Endodermal cell (in vitro differentiated cells): ENCODE measurements around the gene GDI2. TPM values are rescaled to one million over a fixed set of nuclear protein-coding genes. Genes with fewer than 3 reads are reported as not detected.

Experiments used
- DNase-seq: peaks from one replicate; pipeline ENCODE4 v3.0.0-alpha.2; 2017
- H3K27ac ChIP-seq: 2 replicates; pipeline ENCODE4 v1.5.1; 2013; ENCODE audit warnings: mild to moderate bottlenecking, low read depth, low read length, moderate library complexity
- H3K27me3 ChIP-seq: 2 replicates; pipeline ENCODE4 v1.6.1; 2013; ENCODE audit warnings: mild to moderate bottlenecking, low read length, moderate library complexity; ENCODE audit not compliant: insufficient read depth, control insufficient read depth, poor library complexity, severe bottlenecking
- H3K36me3 ChIP-seq: 2 replicates; pipeline ENCODE4 v1.7.0; 2013; ENCODE audit warnings: mild to moderate bottlenecking, low read length, moderate library complexity; ENCODE audit not compliant: control insufficient read depth, insufficient read depth
- H3K4me1 ChIP-seq: one replicate; pipeline ENCODE4 v1.7.0; 2013; ENCODE audit warnings: low read length; ENCODE audit not compliant: control insufficient read depth, insufficient read depth
- H3K4me3 ChIP-seq: 2 replicates; pipeline ENCODE4 v1.5.1; 2013; ENCODE audit warnings: mild to moderate bottlenecking, low read length, moderate library complexity
- H3K9ac ChIP-seq: 2 replicates; pipeline ENCODE4 v1.6.1; 2013; ENCODE audit warnings: mild to moderate bottlenecking, low read length, moderate library complexity; ENCODE audit not compliant: poor library complexity, severe bottlenecking; ENCODE audit errors: extremely low read depth
- H3K9me3 ChIP-seq: 2 replicates; pipeline ENCODE4 v1.6.1; 2013; ENCODE audit warnings: mild to moderate bottlenecking, low read length, moderate library complexity; ENCODE audit not compliant: control insufficient read depth
- H3K27ac Mint-ChIP-seq: 2 replicates; pipeline ENCODE4 v1.8.0; 2020; ENCODE audit warnings: mixed read lengths
- H3K27me3 Mint-ChIP-seq: 2 replicates; pipeline ENCODE4 v1.8.0; 2021; ENCODE audit warnings: mild to moderate bottlenecking, mixed read lengths; ENCODE audit not compliant: insufficient read depth
- H3K36me3 Mint-ChIP-seq: 2 replicates; pipeline ENCODE4 v1.8.0; 2020; ENCODE audit warnings: low read depth, mixed read lengths
- H3K4me1 Mint-ChIP-seq: 2 replicates; pipeline ENCODE4 v1.8.0; 2020; ENCODE audit warnings: mixed read lengths
- H3K4me3 Mint-ChIP-seq: 2 replicates; pipeline ENCODE4 v1.8.0; 2020; ENCODE audit warnings: mild to moderate bottlenecking, moderate library complexity, mixed read lengths
- H3K9me3 Mint-ChIP-seq: 2 replicates; pipeline ENCODE4 v1.8.0; 2020; ENCODE audit warnings: mild to moderate bottlenecking, mixed read lengths
- WGBS, 2 experiments: methylation state at CpG; one replicate each; pipeline versions ENCODE4 v1.1.5 to v1.1.7; 2013; ENCODE audit warnings: missing lambda C conversion rate in 2 of 2, mixed read lengths in 1 of 2; ENCODE audit not compliant: insufficient coverage in 1 of 2, insufficient read length in 1 of 2; 5-methylcytosine and 5-hydroxymethylcytosine counted together
- total RNA-seq, 2 donors: library from RNA; stranded (reverse); fragmentation: NEBNext Ultra II Directional in 1 of 2; extraction: Animal tissue kit (Norgen Biotek cat#: 25700) in 1 of 2; gene quantifications; 2 replicates in 1 of 2; 3 replicates in 1 of 2; pipeline ENCODE4 v1.2.1, GENCODE V29; 2021
- TF ChIP-seq, protein P1 (sequence below): fragments of 200-600 bp; sonication (generic); conservative IDR thresholded peaks from 2 replicates; pipeline ENCODE4 v1.5.0; 2021; ENCODE audit warnings: antibody characterized with exemption, mild to moderate bottlenecking

Gene GDI2
- total RNA-seq, 2 donors from 2014 or later: 299 to 337 TPM

DNA sequence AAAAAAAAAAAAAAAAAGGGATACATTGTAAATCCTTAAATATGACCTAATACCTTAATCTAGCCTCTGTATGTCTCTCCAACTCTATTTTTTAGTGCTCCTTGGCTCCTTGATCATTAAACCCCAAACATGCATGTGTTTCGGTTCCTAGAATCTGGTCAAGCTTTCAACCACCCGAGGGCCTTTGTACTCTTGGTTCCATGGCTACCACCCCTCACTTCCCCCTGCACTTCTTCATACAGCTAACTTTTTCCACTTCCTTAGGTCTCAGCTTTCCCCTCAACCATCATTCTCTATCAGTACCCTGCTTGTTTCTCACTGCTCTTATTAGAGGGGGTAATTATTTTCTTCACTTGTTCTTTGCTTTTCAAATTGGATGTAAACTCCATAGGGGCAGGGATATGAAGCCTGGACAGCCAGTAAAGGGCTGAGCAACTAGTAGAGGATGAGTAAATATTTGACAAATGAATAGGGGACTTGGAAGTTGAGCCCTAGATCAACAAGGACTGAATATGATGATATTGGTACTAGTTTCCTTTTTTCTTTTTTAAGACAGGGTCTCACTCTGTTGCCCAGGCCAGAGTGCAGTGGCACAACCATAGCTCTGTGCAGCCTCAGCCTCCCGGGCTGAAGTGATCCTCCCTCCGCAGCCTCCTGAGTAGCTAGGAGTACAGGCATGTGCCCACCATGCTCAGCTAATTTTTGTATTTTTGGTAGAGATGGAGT, 4.3 kb upstream of the GDI2 start:
- H3K27me3 ChIP-seq: no peaks in the 10 kb centered on the region
- no peak overlapping the region for H3K9ac ChIP-seq
- H3K4me1 Mint-ChIP-seq: peaks cover 5% of the 10 kb centered on the region
- no peak overlapping the region for H3K4me3 Mint-ChIP-seq
- no peak overlapping the region for H3K4me3 ChIP-seq
- no peaks in the 10 kb centered on the region for H3K9me3 ChIP-seq
- H3K27ac Mint-ChIP-seq: no peak overlapping the region
- no peak for DNase-seq
- H3K27me3 Mint-ChIP-seq: peaks cover 4% of the 10 kb centered on the region
- H3K27ac ChIP-seq: no peak overlapping the region
- peaks cover 3% of the 10 kb centered on the region for H3K4me1 ChIP-seq
- H3K9me3 Mint-ChIP-seq: no peaks in the 10 kb centered on the region
- 95 to 96% methylated on average over 4 of the region's 4 CpGs for WGBS, 2 experiments
- H3K36me3 ChIP-seq: no peaks in the 10 kb centered on the region
- H3K36me3 Mint-ChIP-seq: peaks cover 2% of the 10 kb centered on the region
- TF ChIP-seq, protein P1, sequence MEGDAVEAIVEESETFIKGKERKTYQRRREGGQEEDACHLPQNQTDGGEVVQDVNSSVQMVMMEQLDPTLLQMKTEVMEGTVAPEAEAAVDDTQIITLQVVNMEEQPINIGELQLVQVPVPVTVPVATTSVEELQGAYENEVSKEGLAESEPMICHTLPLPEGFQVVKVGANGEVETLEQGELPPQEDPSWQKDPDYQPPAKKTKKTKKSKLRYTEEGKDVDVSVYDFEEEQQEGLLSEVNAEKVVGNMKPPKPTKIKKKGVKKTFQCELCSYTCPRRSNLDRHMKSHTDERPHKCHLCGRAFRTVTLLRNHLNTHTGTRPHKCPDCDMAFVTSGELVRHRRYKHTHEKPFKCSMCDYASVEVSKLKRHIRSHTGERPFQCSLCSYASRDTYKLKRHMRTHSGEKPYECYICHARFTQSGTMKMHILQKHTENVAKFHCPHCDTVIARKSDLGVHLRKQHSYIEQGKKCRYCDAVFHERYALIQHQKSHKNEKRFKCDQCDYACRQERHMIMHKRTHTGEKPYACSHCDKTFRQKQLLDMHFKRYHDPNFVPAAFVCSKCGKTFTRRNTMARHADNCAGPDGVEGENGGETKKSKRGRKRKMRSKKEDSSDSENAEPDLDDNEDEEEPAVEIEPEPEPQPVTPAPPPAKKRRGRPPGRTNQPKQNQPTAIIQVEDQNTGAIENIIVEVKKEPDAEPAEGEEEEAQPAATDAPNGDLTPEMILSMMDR: no peak

DNA sequence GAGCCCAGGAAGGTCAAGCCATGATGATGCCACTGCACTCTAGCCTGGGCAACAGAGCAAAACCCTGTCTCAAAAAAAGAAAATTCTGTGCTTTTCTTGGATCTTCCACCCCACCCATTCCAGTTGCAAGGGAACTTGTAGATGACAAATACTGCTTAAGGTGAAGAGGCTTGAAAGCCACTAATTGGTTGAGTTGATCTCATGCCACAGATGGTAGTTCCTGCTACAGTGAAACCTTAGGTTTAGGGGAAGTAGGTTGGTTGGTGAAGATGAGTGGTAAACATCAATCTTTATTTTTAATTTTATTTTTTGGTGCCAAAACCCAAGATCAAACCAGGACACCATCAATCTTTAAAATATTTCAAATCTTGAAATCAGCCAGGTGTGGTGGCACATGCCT, 2.9 kb upstream of the GDI2 start:
- H3K27me3 ChIP-seq: no peaks in the 10 kb centered on the region
- peaks cover 3% of the 10 kb centered on the region for H3K4me1 ChIP-seq
- Mint-ChIP-seq H3K27me3 (peaks cover 4% of the 10 kb centered on the region), H3K9me3 (no peaks in the 10 kb centered on the region), H3K36me3 (peaks cover 2% of the 10 kb centered on the region), H3K27ac (no peak overlapping the region), H3K4me1 (peaks cover 7% of the 10 kb centered on the region), H3K4me3 (no peak overlapping the region)
- H3K27ac ChIP-seq: no peak overlapping the region
- TF ChIP-seq, protein P1: no peak
- H3K9me3 ChIP-seq: no peaks in the 10 kb centered on the region
- no peak overlapping the region for H3K4me3 ChIP-seq
- DNase-seq: no peak
- H3K9ac ChIP-seq: no peak overlapping the region
- H3K36me3 ChIP-seq: no peaks in the 10 kb centered on the region

DNA sequence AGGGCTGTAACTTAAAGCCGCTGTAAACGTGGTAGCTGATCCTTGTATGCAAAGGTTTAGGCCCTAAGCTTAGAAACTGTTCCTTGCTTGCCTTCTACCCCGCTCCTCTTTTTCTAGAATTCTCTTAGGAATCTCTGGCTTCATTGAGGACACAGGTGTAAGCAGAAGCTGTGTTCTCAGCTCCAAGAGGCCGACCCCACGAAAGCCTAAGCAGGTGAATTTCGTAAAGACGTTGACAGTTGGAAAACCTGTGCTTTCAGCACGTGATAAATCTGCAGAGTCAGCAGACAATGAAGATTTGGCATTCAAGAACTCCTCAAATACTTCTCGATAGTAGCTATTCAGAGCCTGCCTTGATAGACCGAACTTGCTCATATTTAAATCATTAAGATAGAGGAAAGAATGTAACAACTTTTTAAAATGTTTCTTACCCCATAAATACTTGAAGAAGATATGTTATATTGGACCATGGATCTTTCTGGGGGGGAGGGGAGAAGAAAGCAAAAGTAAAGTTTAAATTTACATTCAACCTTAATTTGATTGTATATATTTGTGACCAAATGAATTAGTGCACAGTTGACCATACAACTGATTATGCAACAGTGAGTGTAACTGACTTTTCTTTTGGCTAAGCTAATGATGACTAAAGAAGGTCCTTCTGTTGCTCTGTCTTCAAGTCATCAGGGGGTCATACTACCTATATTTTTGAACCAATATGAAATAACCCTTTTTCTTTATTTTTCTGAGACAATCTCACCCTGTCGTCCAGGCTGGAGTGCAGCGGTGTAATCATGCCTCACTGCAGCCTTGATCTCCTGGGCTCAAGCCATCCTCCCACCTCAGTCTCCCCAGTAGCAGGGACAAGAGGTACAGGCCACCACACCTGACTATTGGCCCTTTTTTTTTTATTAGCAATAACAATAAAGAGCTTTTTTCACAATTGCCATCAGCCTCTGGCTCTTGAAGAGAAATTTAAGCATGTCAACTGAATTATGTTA, 1.2 kb upstream of the GDI2 start:
- peak overlapping the region; percentile 75 for H3K4me3 Mint-ChIP-seq
- no peaks in the 10 kb centered on the region for H3K27me3 Mint-ChIP-seq
- peak overlapping the region; percentile 95 for H3K9ac ChIP-seq
- H3K9me3 ChIP-seq: no peaks in the 10 kb centered on the region
- DNase-seq: no peak
- peak overlapping the region; percentile 94 for H3K27ac Mint-ChIP-seq
- TF ChIP-seq, protein P1: no peak
- no peaks in the 10 kb centered on the region for H3K36me3 ChIP-seq
- H3K9me3 Mint-ChIP-seq: no peaks in the 10 kb centered on the region
- no peaks in the 10 kb centered on the region for H3K27me3 ChIP-seq
- WGBS, 2 experiments: 32 to 36% methylated on average over 8 to 11 of the region's 12 CpGs
- peaks cover 3% of the 10 kb centered on the region for H3K36me3 Mint-ChIP-seq
- H3K4me1 ChIP-seq: peaks cover 3% of the 10 kb centered on the region
- peaks cover 21% of the 10 kb centered on the region for H3K4me1 Mint-ChIP-seq
- H3K27ac ChIP-seq: peak overlapping the region; percentile 87
- peak overlapping the region; percentile 100 for H3K4me3 ChIP-seq
